Neural cell (in vitro differentiated cells): ENCODE results near the gene LSM12. TPM values are rescaled to one million over a fixed set of nuclear protein-coding genes. Genes with fewer than 3 reads are reported as not detected.

Experiments
- H2AFZ ChIP-seq: fragments of 200-600, 300-800 bp; sonication (generic), shearing (Covaris generic); 2 replicates; pipeline ENCODE4 v1.6.0; 2014; ENCODE audit warnings: low read depth, mild to moderate bottlenecking, antibody characterized with exemption, low read length, moderate library complexity
- H3F3A ChIP-seq: fragments of 200-600 bp; shearing (Covaris generic); 2 replicates; pipeline ENCODE4 v1.6.1; 2016; ENCODE audit warnings: mild to moderate bottlenecking, moderate library complexity, mixed read lengths, antibody characterized with exemption, low read length; ENCODE audit not compliant: insufficient read depth, poor library complexity, severe bottlenecking
- H3K27ac ChIP-seq: fragments of 200-600, 300-800 bp; sonication (generic), shearing (Covaris generic); 2 replicates; pipeline ENCODE4 v1.5.1; 2014; ENCODE audit warnings: mild to moderate bottlenecking, low read length, moderate library complexity
- H3K27me3 ChIP-seq: fragments of 300-800, 200-600 bp; sonication (generic), shearing (Covaris generic); 2 replicates; pipeline ENCODE4 v1.6.0; 2014; ENCODE audit warnings: mild to moderate bottlenecking, low read depth, low read length, moderate library complexity; ENCODE audit not compliant: insufficient read depth
- H3K36me3 ChIP-seq: fragments of 300-800, 200-600 bp; sonication (generic), shearing (Covaris generic); 2 replicates; pipeline ENCODE4 v1.5.1; 2014; ENCODE audit warnings: mild to moderate bottlenecking, antibody characterized with exemption, low read length, moderate library complexity; ENCODE audit not compliant: insufficient read depth
- H3K4me2 ChIP-seq: fragments of 300-800, 200-600 bp; sonication (generic), shearing (Covaris generic); 2 replicates; pipeline ENCODE4 v1.6.0; 2014; ENCODE audit warnings: mild to moderate bottlenecking, low read length
- H3K4me3 ChIP-seq: fragments of 300-800, 200-600 bp; sonication (generic), shearing (Covaris generic); 2 replicates; pipeline ENCODE4 v1.5.1; 2014; ENCODE audit warnings: mild to moderate bottlenecking, low read length, moderate library complexity
- H3K79me2 ChIP-seq: fragments of 200-600 bp; shearing (Covaris generic); replicated peaks from 2 replicates; pipeline ENCODE4 v1.6.0; 2014; ENCODE audit warnings: mild to moderate bottlenecking, low read length, moderate library complexity; ENCODE audit not compliant: insufficient read depth
- H3K9ac ChIP-seq: fragments of 300-800, 200-600 bp; sonication (generic), shearing (Covaris generic); 2 replicates; pipeline ENCODE4 v1.6.1; 2016; ENCODE audit warnings: mild to moderate bottlenecking, low read length, mixed read lengths
- H3K9me2 ChIP-seq: fragments of 200-600 bp; shearing (Covaris generic); 2 replicates; pipeline ENCODE4 v1.6.1; 2016; ENCODE audit warnings: mild to moderate bottlenecking, low read length, mixed read lengths; ENCODE audit not compliant: insufficient read depth
- H3K9me3 ChIP-seq: fragments of 200-600, 300-800 bp; sonication (generic), shearing (Covaris generic); 2 replicates; pipeline ENCODE4 v1.6.1; 2016; ENCODE audit warnings: mild to moderate bottlenecking, mixed run types, low read length, moderate library complexity, mixed read lengths
- H4K20me1 ChIP-seq: fragments of 200-600 bp; shearing (Covaris generic); 2 replicates; pipeline ENCODE4 v1.6.1; 2016; ENCODE audit warnings: mild to moderate bottlenecking, mixed run types; ENCODE audit not compliant: insufficient read depth
- EP300 ChIP-seq: fragments of 450-650 bp; conservative IDR thresholded peaks from 2 replicates; pipeline ENCODE4 v1.6.1; 2014; ENCODE audit warnings: antibody characterized with exemption, mild to moderate bottlenecking, moderate library complexity; ENCODE audit not compliant: poor library complexity, severe bottlenecking
- EZH2 ChIP-seq: fragments of 200-600, 300-800 bp; shearing (Covaris generic), sonication (generic); IDR thresholded peaks from 2 replicates; pipeline ENCODE4 v1.6.1; 2014; ENCODE audit warnings: antibody characterized with exemption, low read length, borderline replicate concordance, mild to moderate bottlenecking; ENCODE audit not compliant: insufficient read depth, poor library complexity, severe bottlenecking
- MXI1 ChIP-seq: fragments of 450-650 bp; conservative IDR thresholded peaks from 2 replicates; pipeline ENCODE4 v1.6.1; 2014; ENCODE audit warnings: antibody characterized with exemption, mild to moderate bottlenecking; ENCODE audit not compliant: poor library complexity, severe bottlenecking
- POLR2AphosphoS5 ChIP-seq: IDR thresholded peaks from 2 replicates; pipeline ENCODE4 v1.6.1; 2012
- RAD21 ChIP-seq: fragments of 450-650 bp; conservative IDR thresholded peaks from 2 replicates; pipeline ENCODE4 v1.6.1; 2014; ENCODE audit warnings: antibody characterized with exemption, mild to moderate bottlenecking, moderate library complexity
- SMC3 ChIP-seq: fragments of 450-650 bp; conservative IDR thresholded peaks from 2 replicates; pipeline ENCODE4 v1.6.1; 2014; ENCODE audit warnings: antibody characterized with exemption, mild to moderate bottlenecking, moderate library complexity; ENCODE audit not compliant: poor library complexity
- TAF1 ChIP-seq: IDR thresholded peaks from 2 replicates; pipeline ENCODE4 v1.6.1; 2012; ENCODE audit warnings: low read depth
- polyA plus RNA-seq: library from polyadenylated mRNA; depleted of rRNA; stranded (reverse); fragments of >200 nt; gene quantifications from 2 replicates; pipeline ENCODE4 v1.2.3, GENCODE V29; 2014
- TF ChIP-seq, protein P1 (sequence below): IDR thresholded peaks from 2 replicates; pipeline ENCODE4 v1.6.1; 2012; ENCODE audit warnings: borderline replicate concordance
- TF ChIP-seq, protein P2 (sequence below): fragments of 450-650 bp; IDR thresholded peaks from 2 replicates; pipeline ENCODE4 v1.5.1; 2014; ENCODE audit warnings: antibody characterized with exemption, mild to moderate bottlenecking, moderate library complexity; ENCODE audit not compliant: poor library complexity, severe bottlenecking

LSM12 gene
- polyA plus RNA-seq, 1 donor from 2014 or later, result 12.0 TPM

DNA sequence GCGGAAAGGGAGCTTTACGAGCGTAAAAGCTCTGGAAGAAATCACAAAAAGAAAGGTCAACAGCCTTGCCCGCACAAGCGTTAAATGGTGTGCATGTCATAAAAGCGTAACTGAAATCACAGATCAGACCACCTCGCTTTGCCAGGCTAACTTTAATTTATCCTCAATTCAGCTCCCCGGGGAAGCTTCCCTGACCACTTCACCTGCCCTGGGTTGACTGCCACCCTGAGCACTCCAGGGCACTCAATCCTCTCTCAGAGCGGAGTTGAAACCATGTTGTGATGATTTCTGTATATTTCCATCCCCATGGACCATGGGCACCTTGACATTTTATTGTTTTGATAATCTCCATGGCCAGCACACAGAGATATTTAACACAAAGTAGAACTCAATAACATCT is 78.2 kb downstream of the LSM12 start:
- Histone ChIP-seq H3K27ac (no peak overlapping the region), H3K4me2 (no peak overlapping the region), H3K9me3 (no peaks in the 10 kb centered on the region), H3K9me2 (no peaks in the 10 kb centered on the region), H3K27me3 (peaks cover 14% of the 10 kb centered on the region), H3K4me3 (no peak overlapping the region), H3K9ac (no peak overlapping the region), H3K36me3 (no peaks in the 10 kb centered on the region), H3F3A (no peaks in the 10 kb centered on the region), H3K79me2 (no peaks in the 10 kb centered on the region), H2AFZ (no peak overlapping the region), H4K20me1 (no peaks in the 10 kb centered on the region)
- TF ChIP-seq MXI1, result no peak
- no peak for TF ChIP-seq TAF1
- TF ChIP-seq POLR2AphosphoS5, result no peak
- TF ChIP-seq, protein P1, sequence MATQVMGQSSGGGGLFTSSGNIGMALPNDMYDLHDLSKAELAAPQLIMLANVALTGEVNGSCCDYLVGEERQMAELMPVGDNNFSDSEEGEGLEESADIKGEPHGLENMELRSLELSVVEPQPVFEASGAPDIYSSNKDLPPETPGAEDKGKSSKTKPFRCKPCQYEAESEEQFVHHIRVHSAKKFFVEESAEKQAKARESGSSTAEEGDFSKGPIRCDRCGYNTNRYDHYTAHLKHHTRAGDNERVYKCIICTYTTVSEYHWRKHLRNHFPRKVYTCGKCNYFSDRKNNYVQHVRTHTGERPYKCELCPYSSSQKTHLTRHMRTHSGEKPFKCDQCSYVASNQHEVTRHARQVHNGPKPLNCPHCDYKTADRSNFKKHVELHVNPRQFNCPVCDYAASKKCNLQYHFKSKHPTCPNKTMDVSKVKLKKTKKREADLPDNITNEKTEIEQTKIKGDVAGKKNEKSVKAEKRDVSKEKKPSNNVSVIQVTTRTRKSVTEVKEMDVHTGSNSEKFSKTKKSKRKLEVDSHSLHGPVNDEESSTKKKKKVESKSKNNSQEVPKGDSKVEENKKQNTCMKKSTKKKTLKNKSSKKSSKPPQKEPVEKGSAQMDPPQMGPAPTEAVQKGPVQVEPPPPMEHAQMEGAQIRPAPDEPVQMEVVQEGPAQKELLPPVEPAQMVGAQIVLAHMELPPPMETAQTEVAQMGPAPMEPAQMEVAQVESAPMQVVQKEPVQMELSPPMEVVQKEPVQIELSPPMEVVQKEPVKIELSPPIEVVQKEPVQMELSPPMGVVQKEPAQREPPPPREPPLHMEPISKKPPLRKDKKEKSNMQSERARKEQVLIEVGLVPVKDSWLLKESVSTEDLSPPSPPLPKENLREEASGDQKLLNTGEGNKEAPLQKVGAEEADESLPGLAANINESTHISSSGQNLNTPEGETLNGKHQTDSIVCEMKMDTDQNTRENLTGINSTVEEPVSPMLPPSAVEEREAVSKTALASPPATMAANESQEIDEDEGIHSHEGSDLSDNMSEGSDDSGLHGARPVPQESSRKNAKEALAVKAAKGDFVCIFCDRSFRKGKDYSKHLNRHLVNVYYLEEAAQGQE, result no peak
- TF ChIP-seq EZH2, result no peak
- TF ChIP-seq SMC3, result no peak
- TF ChIP-seq, protein P2, sequence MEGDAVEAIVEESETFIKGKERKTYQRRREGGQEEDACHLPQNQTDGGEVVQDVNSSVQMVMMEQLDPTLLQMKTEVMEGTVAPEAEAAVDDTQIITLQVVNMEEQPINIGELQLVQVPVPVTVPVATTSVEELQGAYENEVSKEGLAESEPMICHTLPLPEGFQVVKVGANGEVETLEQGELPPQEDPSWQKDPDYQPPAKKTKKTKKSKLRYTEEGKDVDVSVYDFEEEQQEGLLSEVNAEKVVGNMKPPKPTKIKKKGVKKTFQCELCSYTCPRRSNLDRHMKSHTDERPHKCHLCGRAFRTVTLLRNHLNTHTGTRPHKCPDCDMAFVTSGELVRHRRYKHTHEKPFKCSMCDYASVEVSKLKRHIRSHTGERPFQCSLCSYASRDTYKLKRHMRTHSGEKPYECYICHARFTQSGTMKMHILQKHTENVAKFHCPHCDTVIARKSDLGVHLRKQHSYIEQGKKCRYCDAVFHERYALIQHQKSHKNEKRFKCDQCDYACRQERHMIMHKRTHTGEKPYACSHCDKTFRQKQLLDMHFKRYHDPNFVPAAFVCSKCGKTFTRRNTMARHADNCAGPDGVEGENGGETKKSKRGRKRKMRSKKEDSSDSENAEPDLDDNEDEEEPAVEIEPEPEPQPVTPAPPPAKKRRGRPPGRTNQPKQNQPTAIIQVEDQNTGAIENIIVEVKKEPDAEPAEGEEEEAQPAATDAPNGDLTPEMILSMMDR, result no peak
- TF ChIP-seq EP300, result no peak
- TF ChIP-seq RAD21, result no peak

DNA sequence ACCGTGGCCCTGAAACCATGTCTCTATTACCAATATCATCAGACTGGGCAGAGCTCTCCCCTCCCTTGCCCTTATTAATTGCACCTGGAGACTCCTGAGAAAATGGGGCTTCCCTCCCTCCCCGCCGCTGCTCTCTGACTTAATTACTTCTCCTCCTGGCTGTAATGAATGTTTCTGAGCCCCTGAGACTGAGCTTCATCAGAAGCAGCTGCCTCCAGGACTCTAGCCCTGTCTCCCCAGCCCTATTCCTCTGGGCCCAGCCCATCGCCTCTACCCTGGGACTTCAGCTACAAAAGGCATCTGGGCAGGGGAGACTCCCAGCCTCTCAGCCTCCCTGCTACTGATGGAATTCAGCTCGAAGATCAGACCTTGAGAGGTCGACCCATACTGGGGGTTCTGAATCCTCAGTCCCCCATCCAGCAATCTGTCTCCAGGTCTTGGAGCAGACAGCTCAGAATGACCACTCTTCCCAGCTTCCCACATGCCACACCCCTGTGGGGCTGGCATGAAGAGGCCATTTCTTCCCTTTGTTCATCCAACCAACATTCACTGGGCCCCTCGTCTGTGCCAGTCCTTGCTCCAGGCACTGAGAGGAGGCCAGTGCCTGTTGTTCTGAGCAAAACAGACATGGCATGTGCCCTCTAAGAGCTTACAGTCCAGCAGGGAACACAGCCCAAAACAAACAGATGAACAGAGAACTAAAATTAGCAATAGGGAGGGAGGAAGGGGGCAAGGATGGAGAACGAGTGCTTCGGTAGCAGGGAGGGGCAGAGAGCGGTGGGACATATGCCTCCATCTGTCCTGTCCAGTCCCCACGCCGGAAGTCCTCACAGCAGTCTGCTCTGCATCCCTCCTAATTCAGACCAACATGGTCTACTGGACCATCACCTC is 79.1 kb downstream of the LSM12 start:
- peaks cover 23% of the 10 kb centered on the region for H3K27me3 ChIP-seq
- H4K20me1 ChIP-seq, result no peaks in the 10 kb centered on the region
- no peak overlapping the region for H3K9ac ChIP-seq
- H3K79me2 ChIP-seq, result no peaks in the 10 kb centered on the region
- no peaks in the 10 kb centered on the region for H3K9me2 ChIP-seq
- no peak for TF ChIP-seq SMC3
- TF ChIP-seq, protein P2, result no peak
- TF ChIP-seq EP300, result no peak
- no peak for TF ChIP-seq POLR2AphosphoS5
- TF ChIP-seq EZH2, result no peak
- TF ChIP-seq RAD21, result no peak
- no peaks in the 10 kb centered on the region for H3K36me3 ChIP-seq
- H3K4me3 ChIP-seq, result no peak overlapping the region
- H2AFZ ChIP-seq, result no peak overlapping the region
- H3K4me2 ChIP-seq, result no peak overlapping the region
- no peak overlapping the region for H3K27ac ChIP-seq
- H3F3A ChIP-seq, result no peaks in the 10 kb centered on the region
- H3K9me3 ChIP-seq, result no peaks in the 10 kb centered on the region
